Measurements from ENCODE around the gene MUC5B.
"Not testable (repeated sequence)": the region's sequence is repeated elsewhere in the genome, so short reads cannot be mapped to it uniquely, and the experiment has no call there.

MUC5B gene

GRCh38 chr11:1266976-1267375 lies 44.1 kb downstream of the MUC5B start:
- not testable (repeated sequence) for H3K9ac ChIP-seq (ENCODE audit: low read length); H3K4me3 ChIP-seq (ENCODE audit: low read length); H3K36me3 ChIP-seq (ENCODE audit: control insufficient read depth, insufficient read depth, low read length); H3K27me3 ChIP-seq (ENCODE audit: control insufficient read depth, insufficient read depth, low read length); H3K9me3 ChIP-seq (ENCODE audit: control insufficient read depth, low read length)
- peaks cover 14% of the 10 kb centered on the region for H3K4me1 ChIP-seq (ENCODE audit: control insufficient read depth, insufficient read depth, low read length)

GRCh38 chr11:1267441-1268100 lies 44.7 kb downstream of the MUC5B start:
- no peaks in the 10 kb centered on the region for H3K27me3 ChIP-seq (ENCODE audit: control insufficient read depth, insufficient read depth, low read length)
- no peaks in the 10 kb centered on the region for H3K36me3 ChIP-seq (ENCODE audit: control insufficient read depth, insufficient read depth, low read length)
- H3K9me3 ChIP-seq (ENCODE audit: control insufficient read depth, low read length) = no peaks in the 10 kb centered on the region
- no peak overlapping the region for H3K4me3 ChIP-seq (ENCODE audit: low read length)
- H3K4me1 ChIP-seq (ENCODE audit: control insufficient read depth, insufficient read depth, low read length) = peaks cover 8% of the 10 kb centered on the region
- no peak overlapping the region for H3K9ac ChIP-seq (ENCODE audit: low read length)

- H3K4me3 ChIP-seq (ENCODE audit: low read length) = no peak overlapping the region
- no peaks in the 10 kb centered on the region for H3K4me1 ChIP-seq (ENCODE audit: control insufficient read depth, insufficient read depth, low read length)
- no peaks in the 10 kb centered on the region for H3K9me3 ChIP-seq (ENCODE audit: control insufficient read depth, low read length)
- H3K27me3 ChIP-seq (ENCODE audit: control insufficient read depth, insufficient read depth, low read length) = no peaks in the 10 kb centered on the region
- no peaks in the 10 kb centered on the region for H3K36me3 ChIP-seq (ENCODE audit: control insufficient read depth, insufficient read depth, low read length)
- no peak overlapping the region for H3K9ac ChIP-seq (ENCODE audit: low read length)
Observed at GRCh38 chr11:1269957-1270356, 47.1 kb downstream of the MUC5B start.

GRCh38 chr11:1270476-1270875 lies 47.6 kb downstream of the MUC5B start:
- Histone ChIP-seq H3K4me3 (ENCODE audit: low read length) (no peak overlapping the region), H3K9ac (ENCODE audit: low read length) (no peak overlapping the region), H3K4me1 (ENCODE audit: control insufficient read depth, insufficient read depth, low read length) (no peaks in the 10 kb centered on the region)

GRCh38 chr11:1271002-1271401 lies 48.1 kb downstream of the MUC5B start:
- Histone ChIP-seq H3K4me1 (ENCODE audit: control insufficient read depth, insufficient read depth, low read length) (no peaks in the 10 kb centered on the region), H3K4me3 (ENCODE audit: low read length) (no peak overlapping the region), H3K27me3 (ENCODE audit: control insufficient read depth, insufficient read depth, low read length) (no peaks in the 10 kb centered on the region), H3K9me3 (ENCODE audit: control insufficient read depth, low read length) (no peaks in the 10 kb centered on the region), H3K9ac (ENCODE audit: low read length) (no peak overlapping the region), H3K36me3 (ENCODE audit: control insufficient read depth, insufficient read depth, low read length) (no peaks in the 10 kb centered on the region)

More at GRCh38 chr11:1270476-1270875, 47.6 kb downstream of the MUC5B start:
- Histone ChIP-seq H3K27me3 (ENCODE audit: control insufficient read depth, insufficient read depth, low read length) (no peaks in the 10 kb centered on the region), H3K36me3 (ENCODE audit: control insufficient read depth, insufficient read depth, low read length) (no peaks in the 10 kb centered on the region), H3K9me3 (ENCODE audit: control insufficient read depth, low read length) (no peaks in the 10 kb centered on the region)

GRCh38 chr11:1271406-1271805 lies 48.5 kb downstream of the MUC5B start:
- Histone ChIP-seq H3K4me3 (ENCODE audit: low read length) (no peak overlapping the region), H3K9me3 (ENCODE audit: control insufficient read depth, low read length) (no peaks in the 10 kb centered on the region), H3K4me1 (ENCODE audit: control insufficient read depth, insufficient read depth, low read length) (no peaks in the 10 kb centered on the region), H3K36me3 (ENCODE audit: control insufficient read depth, insufficient read depth, low read length) (no peaks in the 10 kb centered on the region), H3K9ac (ENCODE audit: low read length) (no peak overlapping the region), H3K27me3 (ENCODE audit: control insufficient read depth, insufficient read depth, low read length) (no peaks in the 10 kb centered on the region)

- H3K36me3 ChIP-seq (ENCODE audit: control insufficient read depth, insufficient read depth, low read length) = no peaks in the 10 kb centered on the region
- no peaks in the 10 kb centered on the region for H3K9me3 ChIP-seq (ENCODE audit: control insufficient read depth, low read length)
- no peak overlapping the region for H3K4me3 ChIP-seq (ENCODE audit: low read length)
- H3K27me3 ChIP-seq (ENCODE audit: control insufficient read depth, insufficient read depth, low read length) = no peaks in the 10 kb centered on the region
- no peaks in the 10 kb centered on the region for H3K4me1 ChIP-seq (ENCODE audit: control insufficient read depth, insufficient read depth, low read length)
- no peak overlapping the region for H3K9ac ChIP-seq (ENCODE audit: low read length)
Observed at GRCh38 chr11:1271927-1272326, 49.1 kb downstream of the MUC5B start.

- H3K9me3 ChIP-seq (ENCODE audit: control insufficient read depth, low read length) = no peaks in the 10 kb centered on the region
- H3K36me3 ChIP-seq (ENCODE audit: control insufficient read depth, insufficient read depth, low read length) = no peaks in the 10 kb centered on the region
- no peaks in the 10 kb centered on the region for H3K27me3 ChIP-seq (ENCODE audit: control insufficient read depth, insufficient read depth, low read length)
- no peaks in the 10 kb centered on the region for H3K4me1 ChIP-seq (ENCODE audit: control insufficient read depth, insufficient read depth, low read length)
- no peak overlapping the region for H3K9ac ChIP-seq (ENCODE audit: low read length)
- no peak overlapping the region for H3K4me3 ChIP-seq (ENCODE audit: low read length)
Observed at GRCh38 chr11:1272531-1272930, 49.7 kb downstream of the MUC5B start.

GRCh38 chr11:1274501-1274900 lies 51.6 kb downstream of the MUC5B start:
- Histone ChIP-seq H3K4me1 (ENCODE audit: control insufficient read depth, insufficient read depth, low read length) (no peaks in the 10 kb centered on the region), H3K36me3 (ENCODE audit: control insufficient read depth, insufficient read depth, low read length) (no peaks in the 10 kb centered on the region)

GRCh38 chr11:1275021-1275420 lies 52.2 kb downstream of the MUC5B start:
- no peaks in the 10 kb centered on the region for H3K36me3 ChIP-seq (ENCODE audit: control insufficient read depth, insufficient read depth, low read length)
- H3K4me1 ChIP-seq (ENCODE audit: control insufficient read depth, insufficient read depth, low read length) = no peaks in the 10 kb centered on the region
- H3K9me3 ChIP-seq (ENCODE audit: control insufficient read depth, low read length) = no peaks in the 10 kb centered on the region

More at GRCh38 chr11:1274501-1274900, 51.6 kb downstream of the MUC5B start:
- H3K27me3 ChIP-seq (ENCODE audit: control insufficient read depth, insufficient read depth, low read length) = no peaks in the 10 kb centered on the region
- H3K9me3 ChIP-seq (ENCODE audit: control insufficient read depth, low read length) = no peaks in the 10 kb centered on the region
- H3K4me3 ChIP-seq (ENCODE audit: low read length) = no peak overlapping the region
- no peak overlapping the region for H3K9ac ChIP-seq (ENCODE audit: low read length)

GRCh38 chr11:1276041-1276790 lies 53.4 kb downstream of the MUC5B start:
- Histone ChIP-seq H3K27me3 (ENCODE audit: control insufficient read depth, insufficient read depth, low read length) (no peaks in the 10 kb centered on the region), H3K4me1 (ENCODE audit: control insufficient read depth, insufficient read depth, low read length) (no peaks in the 10 kb centered on the region), H3K36me3 (ENCODE audit: control insufficient read depth, insufficient read depth, low read length) (no peaks in the 10 kb centered on the region), H3K9me3 (ENCODE audit: control insufficient read depth, low read length) (no peaks in the 10 kb centered on the region), H3K9ac (ENCODE audit: low read length) (no peak overlapping the region), H3K4me3 (ENCODE audit: low read length) (no peak overlapping the region)

More at GRCh38 chr11:1275021-1275420, 52.2 kb downstream of the MUC5B start:
- Histone ChIP-seq H3K4me3 (ENCODE audit: low read length) (no peak overlapping the region), H3K27me3 (ENCODE audit: control insufficient read depth, insufficient read depth, low read length) (no peaks in the 10 kb centered on the region), H3K9ac (ENCODE audit: low read length) (no peak overlapping the region)

GRCh38 chr11:1276866-1277615 lies 54.2 kb downstream of the MUC5B start:
- H3K4me3 ChIP-seq (ENCODE audit: low read length) = no peak overlapping the region
- H3K27me3 ChIP-seq (ENCODE audit: control insufficient read depth, insufficient read depth, low read length) = no peaks in the 10 kb centered on the region
- H3K4me1 ChIP-seq (ENCODE audit: control insufficient read depth, insufficient read depth, low read length) = no peaks in the 10 kb centered on the region
- no peaks in the 10 kb centered on the region for H3K36me3 ChIP-seq (ENCODE audit: control insufficient read depth, insufficient read depth, low read length)
- H3K9ac ChIP-seq (ENCODE audit: low read length) = no peak overlapping the region
- no peaks in the 10 kb centered on the region for H3K9me3 ChIP-seq (ENCODE audit: control insufficient read depth, low read length)
